IMR-90 (cell line): ENCODE results near the gene SYCN. TPM values are rescaled to one million over a fixed set of nuclear protein-coding genes. Genes with fewer than 3 reads are reported as not detected.

Experiments used
- ATAC-seq: fragments of 200-7000 bp; cut with Tn5 transposase; 2 replicates; pipeline ENCODE4 v1.9.1; 2020; ENCODE audit warnings: low read depth, mild to moderate bottlenecking, moderate library complexity
- BruUV-seq: library from RNA; stranded (reverse); fragments of 400-500 nt; replicated peaks from 2 replicates; lab custom pipeline; 2021; lab: Mats Ljungman, UMichigan
- CTCF ChIA-PET: fragments of 300-600 bp; formaldehyde crosslinking; extraction: SDS; loops from one replicate; lab custom pipeline; 2021; ENCODE audit warnings: antibody characterized with exemption; lab: Yijun Ruan, JAX
- POLR2A ChIA-PET: fragments of 300-600 bp; sonication (Branson Sonifier 250); formaldehyde crosslinking; loops from one replicate; lab custom pipeline; 2022; ENCODE audit warnings: antibody characterized with exemption; ENCODE audit not compliant: unreplicated experiment; lab: Charles Lee
- DNase-seq: peaks from one replicate; pipeline ENCODE4 v3.0.0; 2013
- H2AFZ ChIP-seq: replicated peaks from 2 replicates; pipeline ENCODE3; 2013; ENCODE audit warnings: low read length, mild to moderate bottlenecking; ENCODE audit not compliant: poor library complexity
- H2AK5ac ChIP-seq: 2 replicates; pipeline ENCODE4 v1.6.1; 2013; ENCODE audit warnings: low read depth, low read length, inconsistent platforms
- H2AK9ac ChIP-seq: replicated peaks from 2 replicates; pipeline ENCODE3; 2013; ENCODE audit warnings: mild to moderate bottlenecking, low read depth, low read length, moderate library complexity; ENCODE audit not compliant: poor library complexity
- H2BK120ac ChIP-seq: 2 replicates; pipeline ENCODE4 v1.6.1; 2013; ENCODE audit warnings: low read depth, low read length, inconsistent platforms
- H2BK15ac ChIP-seq: 3 replicates; pipeline ENCODE4 v1.6.1; 2013; ENCODE audit warnings: low read depth, low read length, inconsistent platforms
- H2BK20ac ChIP-seq: 2 replicates; pipeline ENCODE4 v1.6.1; 2013; ENCODE audit warnings: low read depth, mild to moderate bottlenecking, inconsistent platforms, low read length, moderate library complexity
- H2BK5ac ChIP-seq: 2 replicates; pipeline ENCODE4 v1.6.1; 2013; ENCODE audit warnings: mild to moderate bottlenecking, low read depth, low read length, inconsistent platforms; ENCODE audit not compliant: poor library complexity, severe bottlenecking
- H3K14ac ChIP-seq: replicated peaks from 2 replicates; pipeline ENCODE4 v1.6.1; 2013; ENCODE audit warnings: low read depth, low read length, inconsistent platforms
- H3K18ac ChIP-seq: 2 replicates; pipeline ENCODE4 v1.6.1; 2013; ENCODE audit warnings: low read depth, low read length, control low read depth
- H3K23ac ChIP-seq: 2 replicates; pipeline ENCODE4 v1.6.1; 2013; ENCODE audit warnings: low read depth, low read length, inconsistent platforms
- H3K27ac ChIP-seq: 2 replicates; pipeline ENCODE4 v1.5.1; 2013; ENCODE audit warnings: mild to moderate bottlenecking, control low read depth, low read length; ENCODE audit not compliant: insufficient read depth
- H3K27me3 ChIP-seq: 2 replicates; pipeline ENCODE4 v1.6.1; 2013; ENCODE audit warnings: low read length; ENCODE audit not compliant: control insufficient read depth, insufficient read depth
- H3K36me3 ChIP-seq: 2 replicates; pipeline ENCODE4 v1.6.1; 2013; ENCODE audit warnings: low read length, mixed read lengths; ENCODE audit not compliant: control insufficient read depth, insufficient read depth
- H3K4ac ChIP-seq: 2 replicates; pipeline ENCODE4 v1.6.1; 2013; ENCODE audit warnings: low read depth, low read length, inconsistent platforms
- H3K4me1 ChIP-seq: 2 replicates; pipeline ENCODE4 v1.6.1; 2013; ENCODE audit warnings: low read length, mixed read lengths; ENCODE audit not compliant: control insufficient read depth, insufficient read depth
- H3K4me2 ChIP-seq: 2 replicates; pipeline ENCODE4 v1.6.1; 2013; ENCODE audit warnings: low read depth, mild to moderate bottlenecking, control low read depth, low read length, moderate library complexity
- H3K4me3 ChIP-seq: 2 replicates; pipeline ENCODE4 v1.5.1; 2013; ENCODE audit warnings: low read depth, mild to moderate bottlenecking, control low read depth, low read length, moderate library complexity; ENCODE audit not compliant: insufficient read depth
- H3K56ac ChIP-seq: 2 replicates; pipeline ENCODE4 v1.6.1; 2013; ENCODE audit warnings: low read length, inconsistent platforms; ENCODE audit not compliant: insufficient read depth; ENCODE audit errors: extremely low read depth
- H3K79me1 ChIP-seq, 2 experiments: 2 replicates each; pipeline ENCODE4 v1.6.1; 2013; ENCODE audit warnings: low read length in 2 of 2, inconsistent platforms in 1 of 2, low read depth in 1 of 2
- H3K9ac ChIP-seq: 2 replicates; pipeline ENCODE4 v1.6.1; 2013; ENCODE audit warnings: low read depth, low read length, control low read depth
- H3K9me1 ChIP-seq: 2 replicates; pipeline ENCODE4 v1.6.1; 2013; ENCODE audit warnings: low read length, inconsistent platforms; ENCODE audit not compliant: insufficient read depth
- H3K9me3 ChIP-seq: 2 replicates; pipeline ENCODE4 v1.6.1; 2013; ENCODE audit warnings: low read length; ENCODE audit not compliant: control insufficient read depth, insufficient read depth
- H4K20me1 ChIP-seq: 2 replicates; pipeline ENCODE4 v1.6.1; 2013; ENCODE audit warnings: low read length, inconsistent platforms; ENCODE audit not compliant: insufficient read depth
- H4K5ac ChIP-seq: 2 replicates; pipeline ENCODE4 v1.6.1; 2013; ENCODE audit warnings: mild to moderate bottlenecking, low read depth, low read length, control low read depth
- H4K8ac ChIP-seq, 2 experiments: 2 replicates each; pipeline ENCODE4 v1.6.1; 2013; ENCODE audit warnings: low read depth in 2 of 2, low read length in 2 of 2, control low read depth in 1 of 2, inconsistent platforms in 1 of 2
- H4K91ac ChIP-seq: 2 replicates; pipeline ENCODE4 v1.6.1; 2013; ENCODE audit warnings: low read depth, low read length, inconsistent platforms; ENCODE audit not compliant: insufficient read depth
- BHLHE40 ChIP-seq: fragments of 150-350 bp; IDR thresholded peaks from 2 replicates; pipeline ENCODE4 v1.6.1; 2016; ENCODE audit warnings: mild to moderate bottlenecking, low read depth, low read length
- CEBPB ChIP-seq: IDR thresholded peaks from 2 replicates; pipeline ENCODE4 v1.6.1; 2012; ENCODE audit warnings: low read depth, low read length, improper control_type of control experiment
- CHD1 ChIP-seq: IDR thresholded peaks from 2 replicates; pipeline ENCODE4 v1.6.1; 2012; ENCODE audit warnings: low read depth, low read length, improper control_type of control experiment
- MAFK ChIP-seq: IDR thresholded peaks from 2 replicates; pipeline ENCODE4 v1.6.1; 2012; ENCODE audit warnings: low read depth, low read length, improper control_type of control experiment
- MAZ ChIP-seq: IDR thresholded peaks from 2 replicates; pipeline ENCODE4 v1.6.1; 2012; ENCODE audit warnings: low read depth, mild to moderate bottlenecking, low read length, improper control_type of control experiment, moderate library complexity, borderline replicate concordance
- MXI1 ChIP-seq: IDR thresholded peaks from 2 replicates; pipeline ENCODE4 v1.6.1; 2012; ENCODE audit warnings: low read depth, mild to moderate bottlenecking, low read length, moderate library complexity, borderline replicate concordance
- NFE2L2 ChIP-seq: fragments of 150-350 bp; IDR thresholded peaks from 2 replicates; pipeline ENCODE4 v1.6.1; 2016; ENCODE audit warnings: low read depth, mild to moderate bottlenecking, low read length
- POLR2A ChIP-seq: IDR thresholded peaks from 2 replicates; pipeline ENCODE4 v1.6.1; 2012; ENCODE audit warnings: mild to moderate bottlenecking, low read depth, low read length
- RAD21 ChIP-seq: IDR thresholded peaks from 2 replicates; pipeline ENCODE4 v1.6.1; 2012; ENCODE audit warnings: low read length, improper control_type of control experiment
- SMC3 ChIP-seq: fragments of 150-350 bp; IDR thresholded peaks from 2 replicates; pipeline ENCODE4 v1.6.1; 2016; ENCODE audit warnings: low read depth, mild to moderate bottlenecking, antibody characterized with exemption, low read length, moderate library complexity
- WGBS, 2 experiments: methylation state at CpG; one replicate each; pipeline versions ENCODE4 v1.1.5 to v1.1.7; 2013; ENCODE audit warnings: missing lambda C conversion rate in 2 of 2; ENCODE audit not compliant: insufficient read length in 1 of 2; ENCODE audit errors: extremely low coverage in 2 of 2; 5-methylcytosine and 5-hydroxymethylcytosine counted together
- dilution Hi-C: fragments of 300-500 bp; cut with HindIII; formaldehyde crosslinking; loops from one replicate; pipeline ENCODE4 v1.14.3; 2018; ENCODE audit warnings: low sequenced_read_pairs; ENCODE audit not compliant: unreplicated experiment
- in situ Hi-C: fragments of 300-500 bp; cut with MboI; formaldehyde crosslinking; loops from 3 replicates; pipeline ENCODE4 v1.14.3; 2019; ENCODE audit warnings: low sequenced_read_pairs, inconsistent platforms, mixed read lengths
- intact Hi-C: fragments of 100-400 bp; cut with micrococcal nuclease; formaldehyde crosslinking; loops from 2 replicates; pipeline ENCODE4 v1.10.0; 2022
- polyA plus RNA-seq, 3 experiments: library from polyadenylated mRNA; depleted of rRNA; stranded (reverse); fragments of >200 nt; gene quantifications; 2 replicates each; pipeline ENCODE4 v1.2.3, GENCODE V29; 2012; ENCODE audit warnings: low replicate concordance in 1 of 3
- total RNA-seq: library from RNA; depleted of rRNA; stranded (reverse); fragments of >200 nt; gene quantifications from 2 replicates; pipeline ENCODE4 v1.2.3, GENCODE V29; 2012
- TF ChIP-seq, protein P1 (sequence below): fragments of 150-350 bp; IDR thresholded peaks from 2 replicates; pipeline ENCODE4 v1.6.1; 2017; ENCODE audit warnings: mild to moderate bottlenecking, antibody characterized with exemption, low read length, low read depth
- TF ChIP-seq, protein P2 (sequence below): conservative IDR thresholded peaks from 2 replicates; pipeline ENCODE4 v1.5.1; 2012; ENCODE audit warnings: mild to moderate bottlenecking, low read depth, low read length, improper control_type of control experiment

Gene SYCN
- total and polyA plus RNA-seq, 2 of the 4 experiments (the other 2 are of a cell fraction), result not detected

DNA sequence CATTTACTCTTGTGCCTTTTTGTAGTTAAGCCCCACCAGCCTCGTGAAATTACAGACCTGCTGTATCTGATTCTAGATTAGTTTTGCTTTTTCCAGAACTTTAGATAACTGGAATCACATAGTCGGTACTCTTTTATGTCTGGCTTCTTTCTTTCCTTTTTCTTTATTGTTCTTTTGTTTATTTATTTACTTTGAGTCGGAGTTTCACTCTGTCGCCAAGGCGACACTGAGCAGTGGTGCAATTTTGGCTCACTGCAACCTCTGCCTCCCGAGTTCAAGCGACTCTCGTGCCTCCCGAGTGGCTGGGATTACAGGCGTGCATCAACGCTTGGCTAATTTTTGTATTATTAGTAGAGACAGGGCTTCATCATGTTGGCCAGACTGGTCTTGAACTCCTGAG lies 13.3 kb downstream of the SYCN start:
- no peak overlapping the region for H2BK5ac ChIP-seq
- H3K27me3 ChIP-seq, result peaks cover 20% of the 10 kb centered on the region
- no peak for TF ChIP-seq BHLHE40
- no peak for TF ChIP-seq MAZ
- no peak for TF ChIP-seq CEBPB
- TF ChIP-seq, protein P1, sequence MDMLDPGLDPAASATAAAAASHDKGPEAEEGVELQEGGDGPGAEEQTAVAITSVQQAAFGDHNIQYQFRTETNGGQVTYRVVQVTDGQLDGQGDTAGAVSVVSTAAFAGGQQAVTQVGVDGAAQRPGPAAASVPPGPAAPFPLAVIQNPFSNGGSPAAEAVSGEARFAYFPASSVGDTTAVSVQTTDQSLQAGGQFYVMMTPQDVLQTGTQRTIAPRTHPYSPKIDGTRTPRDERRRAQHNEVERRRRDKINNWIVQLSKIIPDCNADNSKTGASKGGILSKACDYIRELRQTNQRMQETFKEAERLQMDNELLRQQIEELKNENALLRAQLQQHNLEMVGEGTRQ, result no peak
- TF ChIP-seq, protein P2, sequence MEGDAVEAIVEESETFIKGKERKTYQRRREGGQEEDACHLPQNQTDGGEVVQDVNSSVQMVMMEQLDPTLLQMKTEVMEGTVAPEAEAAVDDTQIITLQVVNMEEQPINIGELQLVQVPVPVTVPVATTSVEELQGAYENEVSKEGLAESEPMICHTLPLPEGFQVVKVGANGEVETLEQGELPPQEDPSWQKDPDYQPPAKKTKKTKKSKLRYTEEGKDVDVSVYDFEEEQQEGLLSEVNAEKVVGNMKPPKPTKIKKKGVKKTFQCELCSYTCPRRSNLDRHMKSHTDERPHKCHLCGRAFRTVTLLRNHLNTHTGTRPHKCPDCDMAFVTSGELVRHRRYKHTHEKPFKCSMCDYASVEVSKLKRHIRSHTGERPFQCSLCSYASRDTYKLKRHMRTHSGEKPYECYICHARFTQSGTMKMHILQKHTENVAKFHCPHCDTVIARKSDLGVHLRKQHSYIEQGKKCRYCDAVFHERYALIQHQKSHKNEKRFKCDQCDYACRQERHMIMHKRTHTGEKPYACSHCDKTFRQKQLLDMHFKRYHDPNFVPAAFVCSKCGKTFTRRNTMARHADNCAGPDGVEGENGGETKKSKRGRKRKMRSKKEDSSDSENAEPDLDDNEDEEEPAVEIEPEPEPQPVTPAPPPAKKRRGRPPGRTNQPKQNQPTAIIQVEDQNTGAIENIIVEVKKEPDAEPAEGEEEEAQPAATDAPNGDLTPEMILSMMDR, result no peak
- no peak for TF ChIP-seq NFE2L2
- no peak for TF ChIP-seq CHD1
- TF ChIP-seq MXI1, result no peak
- no peak for TF ChIP-seq MAFK
- TF ChIP-seq POLR2A, result no peak
- no peak for TF ChIP-seq SMC3
- no peak for TF ChIP-seq RAD21
- no peak for ATAC-seq
- ChIA-PET CTCF (no interaction called here), POLR2A (no interaction called here)
- no peak overlapping the region for H2AFZ ChIP-seq
- no peak overlapping the region for H3K4me2 ChIP-seq
- no peak for DNase-seq
- no peak overlapping the region for H2AK9ac ChIP-seq
- intact Hi-C loops (no loop called here), dilution Hi-C loops (no loop called here), in situ Hi-C loops (no loop called here)
- H3K14ac ChIP-seq, result no peak overlapping the region
- no TSS peak for BruUV-seq
- no peak overlapping the region for H2BK20ac ChIP-seq
- H3K9ac ChIP-seq, result no peak overlapping the region
- H3K27ac ChIP-seq, result no peak overlapping the region
- H4K91ac ChIP-seq, result no peak overlapping the region
- H3K9me1 ChIP-seq, result no peaks in the 10 kb centered on the region
- H3K4me3 ChIP-seq, result no peak overlapping the region
- no peak overlapping the region for H2AK5ac ChIP-seq
- WGBS, 2 experiments, result 0% methylated on average over 3 of the region's 11 CpGs; no CpG with 5 or more reads in 1 of the 2 experiments
- H3K23ac ChIP-seq, result no peak overlapping the region
- H2BK120ac ChIP-seq, result no peak overlapping the region
- H3K4me1 ChIP-seq, result no peaks in the 10 kb centered on the region
- H3K9me3 ChIP-seq, result no peaks in the 10 kb centered on the region
- H4K8ac ChIP-seq, result no peak overlapping the region
- no peaks in the 10 kb centered on the region for H3K79me1 ChIP-seq
- H4K20me1 ChIP-seq, result no peaks in the 10 kb centered on the region
- H3K18ac ChIP-seq, result no peak overlapping the region
- H3K56ac ChIP-seq, result no peak overlapping the region
- no peak overlapping the region for H2BK15ac ChIP-seq
- H3K4ac ChIP-seq, result no peak overlapping the region
- no peaks in the 10 kb centered on the region for H3K36me3 ChIP-seq
- H4K5ac ChIP-seq, result no peak overlapping the region
